H1 (cell line): Measurements from ENCODE around the gene DOCK1.

Experiments used
- BACH1 ChIP-seq: IDR thresholded peaks from 2 replicates; pipeline ENCODE4 v1.6.1; 2012; ENCODE audit warnings: low read length, improper control_type of control experiment
- GTF2F1 ChIP-seq: IDR thresholded peaks from 2 replicates; pipeline ENCODE4 v1.6.1; 2012; ENCODE audit warnings: low read depth, low read length, improper control_type of control experiment, borderline replicate concordance
- NANOG ChIP-seq: IDR thresholded peaks from 2 replicates; pipeline ENCODE4 v1.6.1; 2011; ENCODE audit warnings: low read length, low read depth, mild to moderate bottlenecking, inconsistent platforms; ENCODE audit not compliant: insufficient read depth, poor library complexity, severe bottlenecking
- NRF1 ChIP-seq: IDR thresholded peaks from 2 replicates; pipeline ENCODE4 v1.6.1; 2011; ENCODE audit warnings: mild to moderate bottlenecking, low read depth, low read length, improper control_type of control experiment
- PHF8 ChIP-seq: fragments of 200-600 bp; sonication (generic); conservative IDR thresholded peaks from 2 replicates; pipeline ENCODE4 v1.7.1; 2012; ENCODE audit warnings: low read depth, mild to moderate bottlenecking, inconsistent platforms, low read length, moderate library complexity
- POLR2A ChIP-seq, 2 experiments: IDR thresholded peaks; 1 replicate in 1 of 2; 2 replicates in 1 of 2; pipeline ENCODE4 v1.6.1; 2011; ENCODE audit warnings: low read depth in 2 of 2, low read length in 2 of 2, mild to moderate bottlenecking in 2 of 2; ENCODE audit errors: control extremely low read depth in 1 of 2
- POLR2AphosphoS5 ChIP-seq: IDR thresholded peaks from 2 replicates; pipeline ENCODE4 v1.6.1; 2011; ENCODE audit warnings: low read depth, low read length
- RAD21 ChIP-seq, 2 experiments: IDR thresholded peaks in 1 of 2; conservative IDR thresholded peaks in 1 of 2; 2 replicates each; pipeline ENCODE4 v1.6.1; 2011; ENCODE audit warnings: low read depth in 2 of 2, low read length in 2 of 2, improper control_type of control experiment in 1 of 2, inconsistent platforms in 1 of 2, mild to moderate bottlenecking in 1 of 2, moderate library complexity in 1 of 2
- TBP ChIP-seq: IDR thresholded peaks from 2 replicates; pipeline ENCODE4 v1.6.1; 2011; ENCODE audit warnings: low read depth, low read length, improper control_type of control experiment
- TCF12 ChIP-seq: IDR thresholded peaks from 2 replicates; pipeline ENCODE4 v1.6.1; 2011; ENCODE audit warnings: low read depth, mild to moderate bottlenecking, low read length
- YY1 ChIP-seq: IDR thresholded peaks from 2 replicates; pipeline ENCODE4 v1.6.1; 2011; ENCODE audit warnings: low read depth, mild to moderate bottlenecking, low read length
- ZNF274 ChIP-seq: IDR thresholded peaks from 2 replicates; pipeline ENCODE4 v1.7.0; 2012; ENCODE audit warnings: low read length, borderline replicate concordance; ENCODE audit errors: extremely low read depth
- TF ChIP-seq, protein P1 (sequence below): IDR thresholded peaks from 2 replicates; pipeline ENCODE4 v1.6.1; 2012; ENCODE audit warnings: inconsistent platforms
- TF ChIP-seq, protein P2 (sequence below), 3 experiments: IDR thresholded peaks; 1 replicate in 2 of 3; 2 replicates in 1 of 3; pipeline versions ENCODE4 v1.5.1 to v1.6.1; 2011; ENCODE audit warnings: low read length in 3 of 3, mild to moderate bottlenecking in 3 of 3, inconsistent platforms in 2 of 3, low read depth in 1 of 3, moderate library complexity in 1 of 3; ENCODE audit not compliant: insufficient read depth in 1 of 3; ENCODE audit errors: control extremely low read depth in 1 of 3

DNA sequence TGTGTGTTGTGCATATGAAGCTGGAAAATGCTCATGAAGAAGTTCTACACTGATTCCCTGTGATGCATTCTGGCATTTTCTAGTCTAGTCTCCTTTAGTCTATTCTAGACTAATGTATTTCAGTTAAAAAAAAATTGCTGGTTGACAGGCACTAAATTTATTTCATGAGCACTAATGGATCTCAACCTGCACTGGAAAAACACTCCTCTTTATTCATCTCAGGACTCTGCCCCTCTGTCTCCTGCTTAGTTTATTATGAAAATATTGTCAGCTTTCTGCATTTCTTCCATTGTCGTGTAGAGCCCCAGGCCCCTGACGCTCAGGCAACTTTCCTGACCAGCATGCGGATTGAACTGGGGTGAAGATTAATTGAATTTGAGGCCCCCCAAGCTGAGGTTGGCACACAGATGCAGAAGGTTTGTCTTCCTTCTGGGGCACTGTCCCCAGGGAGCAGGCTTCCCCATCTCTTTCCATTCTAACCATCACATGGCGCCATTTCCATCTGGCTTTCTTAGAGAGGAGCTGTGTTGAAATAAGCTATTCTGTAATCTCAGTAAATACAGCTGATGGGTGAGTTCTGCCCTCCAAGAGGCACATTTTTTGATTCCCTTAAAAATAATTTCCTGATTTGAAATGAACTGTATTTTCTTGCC is 162.4 kb downstream of the DOCK1 start:
- TF ChIP-seq PHF8 (no peak), RAD21 (IDR thresholded peaks at IDR 0.05 in 1 of 2, conservative IDR thresholded peaks at IDR 0.05 in 1 of 2; ENCODE audit: low read depth in 2 of 2, low read length in 2 of 2) (no peak), NANOG (no peak), POLR2A (IDR thresholded peaks at IDR 0.05; ENCODE audit: control extremely low read depth in 1 of 2, low read depth in 2 of 2, low read length in 2 of 2) (no peak), TBP (no peak), TCF12 (no peak), BACH1 (no peak), POLR2AphosphoS5 (no peak), GTF2F1 (no peak), YY1 (no peak), ZNF274 (no peak), NRF1 (no peak)
- TF ChIP-seq, protein P1, sequence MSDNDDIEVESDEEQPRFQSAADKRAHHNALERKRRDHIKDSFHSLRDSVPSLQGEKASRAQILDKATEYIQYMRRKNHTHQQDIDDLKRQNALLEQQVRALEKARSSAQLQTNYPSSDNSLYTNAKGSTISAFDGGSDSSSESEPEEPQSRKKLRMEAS: no peak
- TF ChIP-seq, protein P2, sequence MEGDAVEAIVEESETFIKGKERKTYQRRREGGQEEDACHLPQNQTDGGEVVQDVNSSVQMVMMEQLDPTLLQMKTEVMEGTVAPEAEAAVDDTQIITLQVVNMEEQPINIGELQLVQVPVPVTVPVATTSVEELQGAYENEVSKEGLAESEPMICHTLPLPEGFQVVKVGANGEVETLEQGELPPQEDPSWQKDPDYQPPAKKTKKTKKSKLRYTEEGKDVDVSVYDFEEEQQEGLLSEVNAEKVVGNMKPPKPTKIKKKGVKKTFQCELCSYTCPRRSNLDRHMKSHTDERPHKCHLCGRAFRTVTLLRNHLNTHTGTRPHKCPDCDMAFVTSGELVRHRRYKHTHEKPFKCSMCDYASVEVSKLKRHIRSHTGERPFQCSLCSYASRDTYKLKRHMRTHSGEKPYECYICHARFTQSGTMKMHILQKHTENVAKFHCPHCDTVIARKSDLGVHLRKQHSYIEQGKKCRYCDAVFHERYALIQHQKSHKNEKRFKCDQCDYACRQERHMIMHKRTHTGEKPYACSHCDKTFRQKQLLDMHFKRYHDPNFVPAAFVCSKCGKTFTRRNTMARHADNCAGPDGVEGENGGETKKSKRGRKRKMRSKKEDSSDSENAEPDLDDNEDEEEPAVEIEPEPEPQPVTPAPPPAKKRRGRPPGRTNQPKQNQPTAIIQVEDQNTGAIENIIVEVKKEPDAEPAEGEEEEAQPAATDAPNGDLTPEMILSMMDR (IDR thresholded peaks at IDR 0.05; ENCODE audit: control extremely low read depth in 1 of 3, insufficient read depth in 1 of 3, low read depth in 1 of 3, low read length in 3 of 3): no peak
